ENCODE results near the gene CEP57L1.
"Not testable (repeated sequence)": the region's sequence is repeated elsewhere in the genome, so short reads cannot be mapped to it uniquely, and the experiment has no call there.

CEP57L1 gene

DNA sequence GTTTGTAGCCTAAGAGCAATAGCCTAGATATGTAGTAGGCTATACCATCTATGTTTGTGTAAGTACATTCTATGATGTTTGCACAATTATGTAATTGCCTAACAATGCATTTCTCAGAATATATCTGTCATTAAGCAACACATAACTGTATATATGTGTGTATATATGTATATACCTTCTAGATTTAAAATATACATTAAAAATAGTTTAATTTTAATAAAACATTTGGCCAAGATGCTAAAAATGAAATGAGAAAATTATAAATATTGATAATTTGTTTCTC, 21.2 kb upstream of the CEP57L1 start:
- no peak for DNase-seq (ENCODE audit: low read depth)

DNA sequence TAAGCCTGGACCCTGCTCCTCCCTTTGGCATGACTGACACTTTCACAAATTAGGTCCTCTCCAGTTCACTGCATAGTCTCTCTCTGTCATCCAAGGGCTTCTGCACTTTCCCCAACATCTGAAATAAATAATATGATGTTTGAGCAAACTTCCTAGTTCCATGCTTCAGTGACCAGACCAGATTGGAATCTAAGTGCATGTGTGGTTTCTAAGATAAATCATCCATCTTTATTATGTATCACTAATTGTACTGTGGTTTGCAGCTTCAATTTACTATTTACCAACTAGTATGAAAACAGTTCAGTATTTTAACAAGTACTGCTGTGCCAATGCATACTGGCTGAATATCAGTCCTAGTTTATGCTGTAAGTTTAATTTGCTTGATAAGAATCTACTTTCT, 19.4 kb upstream of the CEP57L1 start:
- DNase-seq (ENCODE audit: low read depth) = no peak

DNA sequence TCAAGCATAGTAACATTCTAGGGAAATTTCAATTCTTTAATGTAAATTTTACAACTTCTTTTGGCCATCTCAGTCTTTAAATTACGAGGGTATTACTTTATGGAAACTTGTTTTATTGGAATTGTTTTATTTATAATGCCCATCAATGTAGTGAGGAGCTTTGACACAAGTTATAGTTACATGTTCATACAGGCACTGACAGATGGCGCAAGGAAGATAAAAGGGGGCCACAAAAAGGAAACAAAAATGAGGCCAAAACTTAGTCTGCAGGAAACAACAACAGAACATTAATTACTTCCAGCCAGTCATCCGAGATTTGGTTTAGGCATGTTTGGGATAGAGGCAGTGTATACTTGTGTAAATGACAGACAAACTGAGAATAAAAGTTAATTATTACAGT, 18.9 kb upstream of the CEP57L1 start:
- no peak for DNase-seq (ENCODE audit: low read depth)

DNA sequence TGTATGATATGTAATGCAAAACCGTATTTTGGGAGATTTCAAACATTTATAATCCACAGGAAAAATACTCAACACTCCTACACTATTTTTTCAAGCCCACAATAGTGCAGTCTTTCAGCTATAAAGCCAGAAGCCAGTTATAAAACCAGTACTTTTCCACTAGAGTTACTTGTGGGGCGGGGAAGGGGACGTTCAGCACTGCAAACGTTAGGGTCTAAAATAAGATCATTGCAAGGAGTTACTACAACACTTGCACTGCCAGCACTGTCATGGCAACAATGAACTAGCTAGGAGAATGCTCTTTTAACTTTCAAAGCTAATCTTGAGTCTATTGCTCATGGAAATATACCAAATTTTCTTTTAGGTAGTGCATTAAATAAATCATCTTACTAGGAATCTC, 15.3 kb upstream of the CEP57L1 start:
- DNase-seq (ENCODE audit: low read depth) = no peak

DNA sequence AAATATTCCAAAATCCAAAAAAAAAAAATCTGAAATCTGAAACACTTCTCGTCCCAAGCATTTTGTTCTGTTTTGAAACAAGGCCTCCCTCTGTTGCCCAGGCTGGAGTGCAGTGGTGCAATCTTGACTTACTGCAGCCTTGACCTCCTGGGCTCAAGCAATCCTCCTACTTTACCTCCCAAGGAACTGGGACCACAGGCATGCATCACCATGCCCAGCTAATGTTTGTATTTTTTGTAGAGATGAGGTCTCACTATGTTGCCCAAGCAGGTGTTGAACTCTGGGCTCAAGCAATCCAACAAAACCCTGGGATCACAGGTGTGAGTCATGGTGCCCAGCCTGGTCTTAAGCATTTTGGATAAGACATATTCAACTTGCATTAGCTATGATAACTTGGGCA, 14.3 kb upstream of the CEP57L1 start:
- no peak for DNase-seq (ENCODE audit: low read depth)

GRCh38 chr6:109081516-109082187, 13.7 kb upstream of the CEP57L1 start:
- DNase-seq (ENCODE audit: low read depth) = no peak

DNA sequence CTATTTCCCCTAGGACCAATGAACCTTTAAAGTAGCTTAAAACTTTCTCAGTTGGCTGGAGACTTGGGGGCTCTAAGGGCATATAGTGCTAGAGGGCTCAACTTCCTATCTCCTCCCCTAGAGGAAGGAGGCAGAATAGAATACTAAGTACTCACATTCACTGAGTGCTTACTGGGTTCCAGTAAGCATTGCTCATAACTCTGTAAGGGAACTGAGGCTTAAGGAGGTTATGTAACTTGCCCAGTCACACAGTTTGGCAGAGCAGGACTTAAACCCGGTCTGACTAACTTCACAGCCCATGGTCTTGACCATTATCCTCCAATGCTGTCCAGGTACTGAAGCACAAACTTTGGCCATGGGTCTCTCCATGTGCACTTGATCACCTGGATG, 13.1 kb upstream of the CEP57L1 start:
- no peak for DNase-seq (ENCODE audit: low read depth)

DNA sequence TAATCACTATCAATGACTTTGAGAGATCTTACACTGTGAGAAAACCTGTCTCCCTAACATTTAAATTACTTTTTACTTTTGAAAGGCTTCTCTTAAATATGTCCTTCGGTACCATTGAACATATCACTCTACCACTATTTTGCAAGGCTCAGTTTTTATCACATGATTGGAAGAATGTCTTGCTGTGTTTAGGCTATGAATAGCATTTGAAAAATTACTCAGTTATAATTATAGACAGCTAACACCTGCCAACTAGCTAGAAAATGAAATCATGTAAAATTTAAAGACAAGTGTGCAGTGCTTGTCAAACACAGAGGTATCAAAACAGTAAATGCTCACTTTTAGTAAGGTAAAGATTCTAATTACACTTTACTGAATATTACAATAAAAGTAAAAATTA, 11.7 kb upstream of the CEP57L1 start:
- no peak for DNase-seq (ENCODE audit: low read depth)

GRCh38 chr6:109084146-109084545, 11.2 kb upstream of the CEP57L1 start:
- not testable (repeated sequence) for DNase-seq (ENCODE audit: low read depth)

GRCh38 chr6:109087661-109088264, 7.5 kb upstream of the CEP57L1 start:
- no peak for DNase-seq (ENCODE audit: low read depth)

DNA sequence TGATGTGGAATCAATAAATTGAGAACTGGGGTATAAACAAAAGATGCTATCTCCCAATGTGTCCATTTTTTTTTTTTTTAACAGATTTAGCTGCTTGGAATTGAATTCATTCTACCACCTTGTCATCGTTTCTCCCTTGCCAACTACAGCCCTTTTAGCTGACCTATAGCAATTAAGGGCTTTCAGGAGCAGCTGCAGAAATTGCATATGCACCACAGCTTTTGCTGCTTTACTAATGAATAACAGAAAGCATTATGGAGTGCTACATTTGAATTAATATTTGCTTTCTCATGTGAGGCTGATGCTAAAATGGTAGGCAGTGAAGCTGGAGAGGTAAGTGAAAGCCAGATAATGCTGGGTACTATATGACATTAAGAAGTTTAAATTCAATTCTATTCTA, 6.3 kb upstream of the CEP57L1 start:
- no peak for DNase-seq (ENCODE audit: low read depth)

GRCh38 chr6:109091314-109092024, 3.8 kb upstream of the CEP57L1 start:
- no peak for DNase-seq (ENCODE audit: low read depth)

DNA sequence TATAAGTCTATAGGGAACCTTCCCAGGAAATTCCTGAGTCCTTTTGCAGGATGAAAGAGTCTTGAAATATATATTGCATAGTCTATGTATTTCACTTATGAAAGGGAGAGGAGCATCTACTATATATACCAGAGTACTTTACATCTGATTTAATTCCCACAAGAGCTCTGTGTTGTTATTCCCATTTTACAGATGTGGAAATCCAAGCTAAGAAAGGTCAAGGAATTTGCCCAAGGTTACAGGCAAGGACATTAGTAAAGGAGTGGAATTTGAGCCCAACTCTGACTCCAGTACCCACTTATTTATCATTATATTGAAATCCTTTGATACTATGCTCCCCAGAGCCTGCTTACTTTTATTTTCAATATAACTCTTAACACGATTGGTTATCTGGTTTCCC, 3.2 kb upstream of the CEP57L1 start:
- DNase-seq (ENCODE audit: low read depth) = no peak

GRCh38 chr6:109093732-109094415, 1.4 kb upstream of the CEP57L1 start:
- DNase-seq (ENCODE audit: low read depth) = no peak

DNA sequence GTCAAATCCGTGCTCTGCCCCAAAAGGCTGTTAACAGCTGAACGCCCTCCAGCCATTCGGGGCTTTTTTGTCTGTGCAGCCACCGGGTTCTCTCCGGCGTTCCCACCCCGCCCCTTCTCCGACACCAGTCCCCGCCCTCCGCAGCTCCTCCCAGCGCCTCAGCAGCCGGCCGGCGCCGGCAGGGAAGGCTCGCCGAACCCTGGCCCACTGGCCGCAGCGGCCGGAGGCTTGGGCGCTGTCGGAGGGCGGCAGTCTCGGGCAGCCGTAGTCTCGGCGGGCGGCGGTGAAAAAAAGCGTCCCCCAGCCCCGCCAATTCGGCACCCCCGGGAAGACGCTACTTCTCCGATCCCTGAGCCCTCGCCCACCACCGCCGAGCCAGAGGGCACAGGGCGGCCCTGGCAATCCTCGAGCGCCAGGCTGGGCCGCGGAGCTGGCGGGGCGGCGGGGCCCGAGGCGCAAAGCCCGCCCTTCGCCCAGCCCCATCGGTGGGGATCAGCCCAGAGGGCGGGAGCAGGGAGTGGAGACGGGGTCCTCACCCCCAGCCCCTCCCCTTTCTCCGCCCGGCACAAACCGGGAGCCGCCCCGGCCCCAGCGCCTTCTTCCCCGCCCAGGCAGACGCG, 781 bp upstream of the CEP57L1 start, which contains the start of gene SESN1:
SESN1 (minus strand) TSS at position 431 of the 620 bp plus-strand sequence. CDS start 773 bp downstream, outside the sequence.
- peak; percentile 67 for DNase-seq (ENCODE audit: low read depth)

DNA sequence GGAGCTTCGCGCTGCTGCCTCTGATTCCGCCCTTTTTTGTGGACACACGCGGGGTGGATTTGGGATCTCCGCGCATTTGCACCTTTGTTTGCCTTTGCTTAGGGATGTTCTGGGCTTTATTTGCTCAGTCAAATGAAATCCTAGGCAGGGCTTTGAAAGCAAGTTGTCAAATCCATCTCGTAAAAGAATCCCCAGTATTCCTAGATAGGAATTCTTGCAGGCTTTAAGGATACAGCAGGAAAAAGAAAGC, 453 bp downstream of the CEP57L1 start:
- no peak for DNase-seq (ENCODE audit: low read depth)

DNA sequence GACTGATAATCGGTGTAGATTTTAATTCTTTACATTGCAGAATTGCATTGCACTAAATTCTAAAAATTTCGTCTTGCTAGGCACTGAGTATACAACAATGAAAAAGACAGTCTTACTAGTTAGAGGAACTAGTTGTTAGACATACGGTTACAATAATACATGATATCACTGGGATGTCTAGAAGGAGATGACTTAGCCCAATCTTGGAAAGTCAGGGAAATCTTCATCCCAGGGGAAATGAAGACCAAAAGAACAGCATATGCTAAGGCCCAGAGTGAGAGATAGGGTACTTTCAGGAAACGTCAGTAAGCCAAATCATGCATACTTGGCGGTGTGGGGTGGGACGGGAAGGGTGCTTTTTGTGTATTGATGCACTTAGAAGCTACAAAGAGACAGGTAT, 901 bp downstream of the CEP57L1 start:
- DNase-seq (ENCODE audit: low read depth) = no peak

DNA sequence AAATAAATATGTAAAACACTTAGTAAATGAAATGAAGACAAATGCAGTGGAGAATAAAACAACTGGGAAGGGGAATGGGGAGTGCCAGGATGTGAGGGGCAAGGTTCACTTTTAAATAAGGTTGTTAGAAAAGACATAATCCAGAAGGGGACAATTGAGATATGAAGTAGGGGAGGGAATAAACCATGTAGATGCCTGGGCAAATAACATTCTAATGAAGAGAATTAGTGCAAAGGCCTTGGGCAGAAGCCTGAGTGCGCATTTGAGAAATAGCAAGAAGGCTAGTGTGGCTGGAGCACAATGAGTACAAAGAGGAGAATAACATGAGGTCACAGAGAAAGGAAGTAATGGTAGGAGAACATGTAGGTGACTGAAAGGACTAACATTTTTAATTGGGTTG, 2.4 kb downstream of the CEP57L1 start:
- no peak for DNase-seq (ENCODE audit: low read depth)

GRCh38 chr6:109102762-109103161, 7.5 kb downstream of the CEP57L1 start:
- DNase-seq (ENCODE audit: low read depth) = no peak

GRCh38 chr6:109103942-109104341, 8.6 kb downstream of the CEP57L1 start:
- DNase-seq (ENCODE audit: low read depth) = no peak

- no peak for DNase-seq (ENCODE audit: low read depth)
These were observed 9.2 kb downstream of the CEP57L1 start for GRCh38 chr6:109104512-109104911.

- no peak for DNase-seq (ENCODE audit: low read depth)
These were observed 10.4 kb downstream of the CEP57L1 start for GRCh38 chr6:109105681-109106080.

DNA sequence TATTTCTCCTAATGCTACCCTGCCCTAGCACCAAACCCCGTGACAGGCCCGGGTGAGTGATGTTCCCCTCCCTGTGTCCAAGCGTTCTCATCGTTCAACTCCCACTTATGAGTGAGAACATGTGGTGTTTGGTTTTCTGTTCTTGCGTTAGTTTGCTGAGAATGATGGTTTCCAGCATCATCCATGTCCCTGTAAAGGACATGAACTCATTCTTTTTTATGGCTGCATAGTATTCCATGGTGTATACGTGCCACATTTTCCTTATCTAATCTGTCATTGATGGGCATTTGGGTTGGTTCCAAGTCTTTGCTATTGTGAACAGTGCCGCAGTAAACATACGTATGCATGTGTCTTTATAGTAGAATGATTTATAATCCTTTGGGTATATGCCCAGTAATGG, 14.4 kb downstream of the CEP57L1 start:
- DNase-seq (ENCODE audit: low read depth) = not testable (repeated sequence)
